ENCODE data around the gene LYPLAL1.

The LYPLAL1 gene

DNA sequence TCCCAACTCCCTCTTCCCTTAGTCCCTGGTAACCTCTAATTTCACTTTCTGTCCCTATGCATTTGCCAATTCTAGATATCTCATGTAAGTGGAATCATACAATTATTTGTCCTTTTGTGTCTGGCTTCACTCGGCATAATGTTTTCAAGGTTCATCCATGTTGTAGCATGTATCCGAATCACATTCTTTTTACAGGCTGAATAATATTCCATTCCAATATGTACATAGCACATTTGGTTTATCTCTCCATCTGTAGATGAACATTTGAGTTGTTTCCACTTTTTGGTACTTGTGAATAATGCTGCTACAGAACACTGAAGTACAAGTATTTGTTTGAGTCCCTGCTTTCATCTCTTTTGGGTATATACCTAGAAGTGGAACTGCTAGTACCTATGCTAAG lies 857 bp upstream of the LYPLAL1 start:
- Histone ChIP-seq H3K9ac (ENCODE audit: low read length) (peak overlapping the region; percentile 95), H3K4me3 (ENCODE audit: low read length) (peak overlapping the region; percentile 96)

DNA sequence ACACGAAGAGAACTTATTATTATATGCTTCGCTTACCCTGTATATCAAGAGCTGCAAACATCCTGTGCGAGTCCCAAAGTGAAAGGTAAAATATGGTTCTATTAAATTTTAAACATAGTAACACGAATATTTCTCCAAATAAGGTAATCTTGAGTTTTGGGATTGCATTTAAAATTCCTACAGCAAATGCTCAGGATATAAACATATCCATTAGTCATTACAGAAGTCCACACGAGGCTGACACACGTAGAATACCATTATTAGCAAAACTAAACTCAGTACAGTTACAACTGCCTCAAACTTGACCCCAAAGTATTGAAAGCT lies 282 bp upstream of the LYPLAL1 start:
- Histone ChIP-seq H4K20me1 (ENCODE audit: insufficient read depth, low read length) (peaks cover 19% of the 10 kb centered on the region; the same call in 1 of the 2 replicates), H3K4me2 (ENCODE audit: low read length) (peak overlapping the region; percentile 98), H3K9ac (ENCODE audit: low read length) (peak overlapping the region; percentile 95), H3K9me3 (ENCODE audit: insufficient read depth, low read length) (no peaks in the 10 kb centered on the region), H3K27ac (ENCODE audit: low read length) (peak overlapping the region; percentile 81), H3K4me1 (ENCODE audit: low read length) (peaks cover 58% of the 10 kb centered on the region), H3K27me3 (ENCODE audit: low read depth, low read length) (no peaks in the 10 kb centered on the region), H3K36me3 (replicated peaks; ENCODE audit: low read depth, low read length) (peaks cover 16% of the 10 kb centered on the region), H3K79me2 (ENCODE audit: low read length) (peaks cover 43% of the 10 kb centered on the region), H2AFZ (ENCODE audit: low read depth, low read length) (peak overlapping the region; percentile 87), H3K4me3 (ENCODE audit: low read length) (peak overlapping the region; percentile 96)
- TF ChIP-seq, protein P1, sequence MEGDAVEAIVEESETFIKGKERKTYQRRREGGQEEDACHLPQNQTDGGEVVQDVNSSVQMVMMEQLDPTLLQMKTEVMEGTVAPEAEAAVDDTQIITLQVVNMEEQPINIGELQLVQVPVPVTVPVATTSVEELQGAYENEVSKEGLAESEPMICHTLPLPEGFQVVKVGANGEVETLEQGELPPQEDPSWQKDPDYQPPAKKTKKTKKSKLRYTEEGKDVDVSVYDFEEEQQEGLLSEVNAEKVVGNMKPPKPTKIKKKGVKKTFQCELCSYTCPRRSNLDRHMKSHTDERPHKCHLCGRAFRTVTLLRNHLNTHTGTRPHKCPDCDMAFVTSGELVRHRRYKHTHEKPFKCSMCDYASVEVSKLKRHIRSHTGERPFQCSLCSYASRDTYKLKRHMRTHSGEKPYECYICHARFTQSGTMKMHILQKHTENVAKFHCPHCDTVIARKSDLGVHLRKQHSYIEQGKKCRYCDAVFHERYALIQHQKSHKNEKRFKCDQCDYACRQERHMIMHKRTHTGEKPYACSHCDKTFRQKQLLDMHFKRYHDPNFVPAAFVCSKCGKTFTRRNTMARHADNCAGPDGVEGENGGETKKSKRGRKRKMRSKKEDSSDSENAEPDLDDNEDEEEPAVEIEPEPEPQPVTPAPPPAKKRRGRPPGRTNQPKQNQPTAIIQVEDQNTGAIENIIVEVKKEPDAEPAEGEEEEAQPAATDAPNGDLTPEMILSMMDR (IDR thresholded peaks at IDR 0.05; ENCODE audit: low read depth, low read length) = no peak
- no peak for TF ChIP-seq EZH2phosphoT487 (IDR thresholded peaks at IDR 0.05; ENCODE audit: low read depth)

More for the DNA sequence above, 857 bp upstream of the LYPLAL1 start:
- H3K4me2 ChIP-seq (ENCODE audit: low read length) = peak overlapping the region; percentile 98
- H3K27ac ChIP-seq (ENCODE audit: low read length) = peak overlapping the region; percentile 81
- H4K20me1 ChIP-seq (ENCODE audit: insufficient read depth, low read length) = peaks cover 16% of the 10 kb centered on the region; the same call in 1 of the 2 replicates
- H3K9me3 ChIP-seq (ENCODE audit: insufficient read depth, low read length) = no peaks in the 10 kb centered on the region
- peaks cover 11% of the 10 kb centered on the region for H3K36me3 ChIP-seq (replicated peaks; ENCODE audit: low read depth, low read length)
- peak overlapping the region; percentile 87; the same call in 1 of the 2 replicates for H2AFZ ChIP-seq (ENCODE audit: low read depth, low read length)
- no peaks in the 10 kb centered on the region for H3K27me3 ChIP-seq (ENCODE audit: low read depth, low read length)
- peaks cover 41% of the 10 kb centered on the region for H3K79me2 ChIP-seq (ENCODE audit: low read length)
- TF ChIP-seq, protein P1 (IDR thresholded peaks at IDR 0.05; ENCODE audit: low read depth, low read length) = no peak
- TF ChIP-seq EZH2phosphoT487 (IDR thresholded peaks at IDR 0.05; ENCODE audit: low read depth) = no peak
- peaks cover 57% of the 10 kb centered on the region for H3K4me1 ChIP-seq (ENCODE audit: low read length)

DNA sequence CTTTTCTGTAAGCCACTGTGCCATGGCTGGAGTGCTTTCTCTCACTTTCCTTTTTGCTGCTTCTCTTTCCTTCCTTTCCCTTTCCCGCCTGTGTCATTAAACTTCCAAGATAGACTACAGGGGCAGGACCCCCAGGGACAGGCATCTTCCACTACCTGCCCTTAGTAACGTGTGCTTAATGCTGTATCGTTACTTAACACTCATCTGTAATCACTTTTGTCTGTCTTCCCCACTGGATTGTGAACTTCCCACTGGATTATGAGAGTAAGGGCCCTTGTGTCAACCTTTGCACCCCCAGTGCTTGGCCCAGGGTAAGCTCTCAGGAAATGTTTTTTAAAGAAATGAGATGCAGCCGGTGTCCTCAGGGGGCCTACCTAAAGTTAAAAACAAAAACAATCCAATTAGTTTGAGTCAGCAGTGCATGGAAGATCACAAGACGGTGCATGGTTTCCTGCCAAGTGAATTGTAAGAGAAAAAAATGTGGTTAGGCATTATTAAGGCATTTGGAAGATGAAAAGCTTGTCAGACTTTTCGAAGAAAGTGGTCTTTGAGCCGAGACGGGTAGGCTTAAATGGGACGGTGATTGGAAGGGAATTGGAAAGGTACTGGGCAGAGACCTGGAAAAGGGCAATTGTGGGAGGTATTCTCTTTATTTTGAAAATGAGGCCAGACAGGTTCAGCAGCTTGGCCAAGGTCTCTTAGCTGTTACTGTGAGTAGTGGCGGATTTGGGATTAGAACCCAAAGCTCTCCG lies 958 bp downstream of the LYPLAL1 start:
- H4K20me1 ChIP-seq (ENCODE audit: insufficient read depth, low read length) = peaks cover 19% of the 10 kb centered on the region; the same call in 1 of the 2 replicates
- peak overlapping the region; percentile 95 for H3K9ac ChIP-seq (ENCODE audit: low read length)
- peak overlapping the region; percentile 98 for H3K4me2 ChIP-seq (ENCODE audit: low read length)
- H3K4me3 ChIP-seq (ENCODE audit: low read length) = peak overlapping the region; percentile 96
- TF ChIP-seq, protein P1 (IDR thresholded peaks at IDR 0.05; ENCODE audit: low read depth, low read length) = no peak
- no peak for TF ChIP-seq EZH2phosphoT487 (IDR thresholded peaks at IDR 0.05; ENCODE audit: low read depth)
- H3K36me3 ChIP-seq (replicated peaks; ENCODE audit: low read depth, low read length) = peaks cover 20% of the 10 kb centered on the region
- peaks cover 43% of the 10 kb centered on the region for H3K79me2 ChIP-seq (ENCODE audit: low read length)
- H3K27me3 ChIP-seq (ENCODE audit: low read depth, low read length) = no peaks in the 10 kb centered on the region
- H3K9me3 ChIP-seq (ENCODE audit: insufficient read depth, low read length) = no peaks in the 10 kb centered on the region
- no peak overlapping the region; the same call in 1 of the 2 replicates for H2AFZ ChIP-seq (ENCODE audit: low read depth, low read length)
- H3K4me1 ChIP-seq (ENCODE audit: low read length) = peaks cover 58% of the 10 kb centered on the region
- peak overlapping the region; percentile 81 for H3K27ac ChIP-seq (ENCODE audit: low read length)

DNA sequence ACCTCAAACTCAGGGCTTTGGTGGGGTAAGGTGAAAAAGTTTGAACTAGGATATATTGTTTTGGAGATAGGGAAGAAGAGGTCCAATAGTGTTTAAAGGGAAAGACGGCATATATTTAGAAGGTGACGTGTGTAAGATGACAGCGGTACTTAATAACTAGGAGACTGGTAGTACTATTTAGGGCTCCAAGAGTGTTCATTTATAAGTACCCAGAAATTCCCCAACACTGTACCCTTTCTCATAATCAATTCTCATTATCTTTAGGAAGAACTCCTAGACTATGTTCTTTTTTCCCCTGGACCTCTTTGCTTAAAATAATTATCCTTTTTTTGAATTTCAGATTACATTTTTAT lies 1.5 kb downstream of the LYPLAL1 start:
- Histone ChIP-seq H3K9ac (ENCODE audit: low read length) (peak overlapping the region; percentile 95; the same call in 1 of the 2 replicates), H3K27ac (ENCODE audit: low read length) (no peak overlapping the region)

More for the DNA sequence above, 1.5 kb downstream of the LYPLAL1 start:
- Histone ChIP-seq H3K4me1 (ENCODE audit: low read length) (peaks cover 58% of the 10 kb centered on the region), H3K36me3 (replicated peaks; ENCODE audit: low read depth, low read length) (peaks cover 21% of the 10 kb centered on the region), H3K4me2 (ENCODE audit: low read length) (peak overlapping the region; percentile 98), H3K4me3 (ENCODE audit: low read length) (peak overlapping the region; percentile 96), H2AFZ (ENCODE audit: low read depth, low read length) (no peak overlapping the region), H3K9me3 (ENCODE audit: insufficient read depth, low read length) (no peaks in the 10 kb centered on the region), H3K79me2 (ENCODE audit: low read length) (peaks cover 43% of the 10 kb centered on the region), H4K20me1 (ENCODE audit: insufficient read depth, low read length) (peaks cover 19% of the 10 kb centered on the region; the same call in 1 of the 2 replicates), H3K27me3 (ENCODE audit: low read depth, low read length) (no peaks in the 10 kb centered on the region)
- TF ChIP-seq, protein P1 (IDR thresholded peaks at IDR 0.05; ENCODE audit: low read depth, low read length) = no peak
- no peak for TF ChIP-seq EZH2phosphoT487 (IDR thresholded peaks at IDR 0.05; ENCODE audit: low read depth)

All from OCI-LY3 (cell line).